GM12878 (cell line): Measurements from ENCODE around the gene EVA1A. TPM values are rescaled to one million over a fixed set of nuclear protein-coding genes. Genes with fewer than 3 reads are reported as not detected.
A peak's percentile ranks its signal among the peaks of the same experiment; 100 is the strongest.

ENCODE experiments used
- ATAC-seq: fragments of 200-7000 bp; cut with Tn5 transposase; 3 replicates; pipeline ENCODE4 v1.9.1; 2020; ENCODE audit warnings: mild to moderate bottlenecking, moderate library complexity
- BruUV-seq: library from RNA; stranded (reverse); fragments of 400-500 nt; replicated peaks from 2 replicates; lab custom pipeline; 2021; lab: Mats Ljungman, UMichigan
- CTCF ChIA-PET: fragments of 300-600 bp; sonication (Branson Sonifier 250); formaldehyde crosslinking; extraction: SDS; loops from one replicate; lab custom pipeline; 2021; ENCODE audit warnings: inconsistent platforms; lab: Yijun Ruan, JAX
- POLR2A ChIA-PET: fragments of 350-600 bp; formaldehyde crosslinking; extraction: SDS; loops from one replicate; lab custom pipeline; 2021; ENCODE audit warnings: inconsistent platforms; lab: Charles Lee
- RAD21 ChIA-PET: fragments of 300-600 bp; sonication (Branson Sonifier 250); formaldehyde crosslinking; loops from one replicate; lab custom pipeline; 2023; ENCODE audit warnings: antibody characterized with exemption; ENCODE audit not compliant: unreplicated experiment; lab: Charles Lee
- SMC1A ChIA-PET: fragments of 300-600 bp; sonication (Branson Sonifier 250); formaldehyde crosslinking; loops from one replicate; lab custom pipeline; 2023; ENCODE audit not compliant: unreplicated experiment, uncharacterized antibody; lab: Charles Lee
- DNase-seq: peaks from one replicate; pipeline ENCODE4 v3.0.0-alpha.2; 2011; ENCODE audit warnings: low read depth, low spot score
- FAIRE-seq: peaks from 3 replicates; lab custom pipeline; 2011; peaks lifted over from hg19 to GRCh38; lab: Jason Lieb, UNC
- H2AFZ ChIP-seq: 2 replicates; pipeline ENCODE4 v1.6.0; 2011; ENCODE audit warnings: low read depth, low read length, control low read depth; ENCODE audit not compliant: control insufficient read depth
- H3K27ac ChIP-seq: 2 replicates; pipeline ENCODE4 v1.5.1; 2011; ENCODE audit warnings: control low read depth; ENCODE audit not compliant: control insufficient read depth, insufficient read depth
- H3K27me3 ChIP-seq, 2 experiments: replicated peaks in 1 of 2; 2 replicates each; pipeline versions ENCODE4 v1.6.0 to v1.6.1; 2011; ENCODE audit warnings: low read length in 1 of 2; ENCODE audit not compliant: control insufficient read depth in 2 of 2, insufficient read depth in 2 of 2
- H3K36me3 ChIP-seq, 2 experiments: 2 replicates each; pipeline ENCODE4 v1.5.1; 2011; ENCODE audit warnings: low read length in 1 of 2; ENCODE audit not compliant: control insufficient read depth in 2 of 2, insufficient read depth in 2 of 2
- H3K4me1 ChIP-seq: 2 replicates; pipeline ENCODE4 v1.6.1; 2011; ENCODE audit warnings: mild to moderate bottlenecking, low read length, moderate library complexity, mixed read lengths; ENCODE audit not compliant: control insufficient read depth, insufficient read depth
- H3K4me2 ChIP-seq: 2 replicates; pipeline ENCODE4 v1.6.0; 2011; ENCODE audit warnings: control low read depth; ENCODE audit not compliant: control insufficient read depth, insufficient read depth
- H3K4me3 ChIP-seq: fragments of 200-600 bp; sonication (generic); 2 replicates; pipeline ENCODE4 v1.5.1; 2016
- H3K79me2 ChIP-seq: 2 replicates; pipeline ENCODE4 v1.6.0; 2011; ENCODE audit warnings: low read length; ENCODE audit not compliant: control insufficient read depth, insufficient read depth
- H3K9ac ChIP-seq: 2 replicates; pipeline ENCODE4 v1.8.0; 2011; ENCODE audit warnings: low read length, control low read depth, mixed read lengths; ENCODE audit not compliant: control insufficient read depth, insufficient read depth
- H3K9me3 ChIP-seq: replicated peaks from 3 replicates; pipeline ENCODE4 v1.5.1; 2011; ENCODE audit warnings: mild to moderate bottlenecking, low read length; ENCODE audit not compliant: control insufficient read depth, insufficient read depth
- H4K20me1 ChIP-seq: 2 replicates; pipeline ENCODE4 v1.6.0; 2011; ENCODE audit not compliant: control insufficient read depth, insufficient read depth
- ATF7 ChIP-seq: fragments of 450-650 bp; IDR thresholded peaks from 2 replicates; pipeline ENCODE4 v1.6.1; 2016; ENCODE audit warnings: low read depth, mild to moderate bottlenecking
- CBX5 ChIP-seq: sonication (generic); IDR thresholded peaks from 2 replicates; pipeline ENCODE4 v1.6.1; 2016; ENCODE audit warnings: low read depth, moderate library complexity, mild to moderate bottlenecking, inconsistent platforms
- CREB1 ChIP-seq: IDR thresholded peaks from 2 replicates; pipeline ENCODE4 v1.6.1; 2012; ENCODE audit warnings: low read depth, mild to moderate bottlenecking, inconsistent platforms
- GABPA ChIP-seq: IDR thresholded peaks from 2 replicates; pipeline ENCODE4 v1.6.1; 2014; ENCODE audit warnings: antibody characterized with exemption, low read depth, mild to moderate bottlenecking, inconsistent platforms
- IKZF1 ChIP-seq: fragments of 450-650 bp; conservative IDR thresholded peaks from 2 replicates; pipeline ENCODE4 v1.6.1; 2017; ENCODE audit warnings: antibody characterized with exemption, mild to moderate bottlenecking
- JUNB ChIP-seq: IDR thresholded peaks from 2 replicates; pipeline ENCODE4 v1.6.1; 2016; ENCODE audit warnings: antibody characterized with exemption, mild to moderate bottlenecking
- MEF2A ChIP-seq: IDR thresholded peaks from 2 replicates; pipeline ENCODE4 v1.6.1; 2011; ENCODE audit warnings: low read depth, mild to moderate bottlenecking, low read length, moderate library complexity; ENCODE audit not compliant: insufficient read depth
- NFYB ChIP-seq: IDR thresholded peaks from 2 replicates; pipeline ENCODE4 v1.6.1; 2011; ENCODE audit warnings: low read depth, mild to moderate bottlenecking, low read length, improper control_type of control experiment, moderate library complexity; ENCODE audit not compliant: insufficient read depth
- RUNX3 ChIP-seq: IDR thresholded peaks from 2 replicates; pipeline ENCODE4 v1.6.1; 2012; ENCODE audit warnings: low read length, inconsistent platforms
- WGBS: methylation state at CpG from one replicate; pipeline ENCODE4 v1.1.6; 2016; ENCODE audit warnings: low lambda C conversion rate; ENCODE audit not compliant: insufficient replicate concordance, insufficient coverage; ENCODE audit errors: missing lambda C conversion rate; 5-methylcytosine and 5-hydroxymethylcytosine counted together
- in situ Hi-C: fragments of 300-500 bp; cut with MboI; formaldehyde crosslinking; loops from 9 replicates; pipeline ENCODE4 v1.14.3; 2018; ENCODE audit warnings: mixed read lengths
- intact Hi-C: fragments of 100-400 bp; cut with micrococcal nuclease; formaldehyde crosslinking; loops from one replicate; pipeline ENCODE4 v1.14.2; 2022; ENCODE audit not compliant: unreplicated experiment
- polyA plus RNA-seq, 11 experiments: library from polyadenylated mRNA; depleted of rRNA in 4 of 11; unstranded in 6 of 11; stranded (reverse) in 5 of 11; fragments of >200 nt; fragmentation: Nextera tagmentation in 4 of 11; fragmentation: Illumina TruSeq in 1 of 11; extraction: Ambion mirVana in 4 of 11; extraction: Trizol in 1 of 11; gene quantifications; 1 replicate in 1 of 11; 2 replicates in 10 of 11; pipeline versions ENCODE4 v1.2.1 to v1.2.3, GENCODE V29; 2011 to 2016; ENCODE audit warnings: inconsistent platforms in 2 of 11, missing spikeins in 2 of 11, low read depth in 1 of 11
- total RNA-seq, 4 experiments: library from RNA; depleted of rRNA in 3 of 4; stranded (reverse); fragments of >200 nt in 3 of 4; fragmentation: Illumina TruSeq in 1 of 4; extraction: Trizol in 1 of 4; gene quantifications; 2 replicates each; pipeline versions ENCODE4 v1.2.1 to v1.2.3, GENCODE V29; 2013 to 2021
- TF ChIP-seq, protein P1 (sequence below): IDR thresholded peaks from 2 replicates; pipeline ENCODE4 v1.6.1; 2011; ENCODE audit warnings: borderline replicate concordance, low read depth, mild to moderate bottlenecking, moderate library complexity, low read length; ENCODE audit not compliant: insufficient read depth, poor library complexity, severe bottlenecking
- TF ChIP-seq, protein P2 (sequence below): fragments of 450-650 bp; IDR thresholded peaks from 2 replicates; pipeline ENCODE4 v1.6.1; 2016; ENCODE audit warnings: mild to moderate bottlenecking
- TF ChIP-seq, protein P3 (sequence below): fragments of 450-650 bp; conservative IDR thresholded peaks from 2 replicates; pipeline ENCODE4 v1.6.1; 2017; ENCODE audit warnings: mild to moderate bottlenecking, moderate library complexity

The EVA1A gene
- total and polyA plus RNA-seq, 10 of the 15 experiments (the other 5 are each of a cell fraction or from before 2014, with no cell fraction given) = 0.13 to 1.0 (median 0.34) TPM; not detected in 5

DNA sequence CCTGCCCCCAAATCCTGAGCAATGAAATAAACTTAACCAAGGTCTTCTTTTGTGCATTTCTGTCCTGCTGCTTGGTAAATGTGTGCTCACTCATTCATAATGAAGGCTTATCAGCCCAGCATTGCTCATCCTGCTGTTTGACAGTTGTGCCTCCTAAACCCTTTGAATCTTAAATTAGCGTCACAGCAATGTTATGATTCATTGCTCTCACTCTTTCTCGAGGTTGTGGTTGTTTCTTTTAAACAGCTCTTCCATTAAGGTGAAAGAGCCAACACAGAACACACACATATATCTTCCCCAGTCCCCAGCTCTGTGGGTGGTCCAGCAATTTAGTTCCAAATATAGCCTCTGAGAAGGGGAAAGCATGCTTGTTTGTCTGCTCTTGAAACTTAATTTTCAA lies 84.0 kb downstream of the EVA1A start:
- peak; percentile 25; the same call in 1 of the 2 replicates for TF ChIP-seq ATF7
- TF ChIP-seq, protein P1, sequence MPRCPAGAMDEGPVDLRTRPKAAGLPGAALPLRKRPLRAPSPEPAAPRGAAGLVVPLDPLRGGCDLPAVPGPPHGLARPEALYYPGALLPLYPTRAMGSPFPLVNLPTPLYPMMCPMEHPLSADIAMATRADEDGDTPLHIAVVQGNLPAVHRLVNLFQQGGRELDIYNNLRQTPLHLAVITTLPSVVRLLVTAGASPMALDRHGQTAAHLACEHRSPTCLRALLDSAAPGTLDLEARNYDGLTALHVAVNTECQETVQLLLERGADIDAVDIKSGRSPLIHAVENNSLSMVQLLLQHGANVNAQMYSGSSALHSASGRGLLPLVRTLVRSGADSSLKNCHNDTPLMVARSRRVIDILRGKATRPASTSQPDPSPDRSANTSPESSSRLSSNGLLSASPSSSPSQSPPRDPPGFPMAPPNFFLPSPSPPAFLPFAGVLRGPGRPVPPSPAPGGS = no peak
- TF ChIP-seq, protein P2, sequence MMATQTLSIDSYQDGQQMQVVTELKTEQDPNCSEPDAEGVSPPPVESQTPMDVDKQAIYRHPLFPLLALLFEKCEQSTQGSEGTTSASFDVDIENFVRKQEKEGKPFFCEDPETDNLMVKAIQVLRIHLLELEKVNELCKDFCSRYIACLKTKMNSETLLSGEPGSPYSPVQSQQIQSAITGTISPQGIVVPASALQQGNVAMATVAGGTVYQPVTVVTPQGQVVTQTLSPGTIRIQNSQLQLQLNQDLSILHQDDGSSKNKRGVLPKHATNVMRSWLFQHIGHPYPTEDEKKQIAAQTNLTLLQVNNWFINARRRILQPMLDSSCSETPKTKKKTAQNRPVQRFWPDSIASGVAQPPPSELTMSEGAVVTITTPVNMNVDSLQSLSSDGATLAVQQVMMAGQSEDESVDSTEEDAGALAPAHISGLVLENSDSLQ = no peak
- TF ChIP-seq, protein P3, sequence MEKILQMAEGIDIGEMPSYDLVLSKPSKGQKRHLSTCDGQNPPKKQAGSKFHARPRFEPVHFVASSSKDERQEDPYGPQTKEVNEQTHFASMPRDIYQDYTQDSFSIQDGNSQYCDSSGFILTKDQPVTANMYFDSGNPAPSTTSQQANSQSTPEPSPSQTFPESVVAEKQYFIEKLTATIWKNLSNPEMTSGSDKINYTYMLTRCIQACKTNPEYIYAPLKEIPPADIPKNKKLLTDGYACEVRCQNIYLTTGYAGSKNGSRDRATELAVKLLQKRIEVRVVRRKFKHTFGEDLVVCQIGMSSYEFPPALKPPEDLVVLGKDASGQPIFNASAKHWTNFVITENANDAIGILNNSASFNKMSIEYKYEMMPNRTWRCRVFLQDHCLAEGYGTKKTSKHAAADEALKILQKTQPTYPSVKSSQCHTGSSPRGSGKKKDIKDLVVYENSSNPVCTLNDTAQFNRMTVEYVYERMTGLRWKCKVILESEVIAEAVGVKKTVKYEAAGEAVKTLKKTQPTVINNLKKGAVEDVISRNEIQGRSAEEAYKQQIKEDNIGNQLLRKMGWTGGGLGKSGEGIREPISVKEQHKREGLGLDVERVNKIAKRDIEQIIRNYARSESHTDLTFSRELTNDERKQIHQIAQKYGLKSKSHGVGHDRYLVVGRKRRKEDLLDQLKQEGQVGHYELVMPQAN = no peak
- peak; percentile 68; the same call in 1 of the 2 replicates for TF ChIP-seq RUNX3
- TF ChIP-seq CREB1 = 0 out of 2 replicates have a peak, but pooled peaks have one; percentile 28
- TF ChIP-seq IKZF1 = no peak
- no peak for TF ChIP-seq NFYB
- 0 out of 2 replicates have a peak, but pooled peaks have one; percentile 20 for TF ChIP-seq MEF2A
- no peak for TF ChIP-seq GABPA
- TF ChIP-seq CBX5 = no peak
- TF ChIP-seq JUNB = peak; percentile 30; the same call in 1 of the 2 replicates
- H3K4me2 ChIP-seq = no peak overlapping the region
- H3K9me3 ChIP-seq = peaks cover 2% of the 10 kb centered on the region; the same call in 1 of the 3 replicates
- H3K27me3 ChIP-seq = no peaks in the 10 kb centered on the region
- H3K9ac ChIP-seq = no peak overlapping the region
- H3K4me1 ChIP-seq = no peaks in the 10 kb centered on the region
- peak; percentile 45 for ATAC-seq
- ChIA-PET POLR2A (no interaction called here), CTCF (interaction anchor here (1.3 to 6.4 kb wide), 3 partner anchors 10 to 132 kb away, joined by 3 to 35 read pairs (median 4); no protein-coding TSS in a partner anchor), RAD21 (interaction anchor here (2.4 kb wide), 1 partner anchor 44 kb away, joined by 5 read pairs; no protein-coding TSS in a partner anchor), SMC1A (interaction anchor here (1.0 to 2.3 kb wide), 4 partner anchors 10 to 131 kb away, joined by 3 to 11 read pairs (median 4); no protein-coding TSS in a partner anchor)
- no peak for DNase-seq
- no peaks in the 10 kb centered on the region for H3K79me2 ChIP-seq
- no peak overlapping the region for H2AFZ ChIP-seq
- in situ Hi-C loops (no loop called here), intact Hi-C loops (no loop called here)
- H4K20me1 ChIP-seq = no peaks in the 10 kb centered on the region
- no peak overlapping the region for H3K27ac ChIP-seq
- no peaks in the 10 kb centered on the region for H3K36me3 ChIP-seq
- WGBS = 0% methylated on average over 2 of the region's 2 CpGs
- no peak overlapping the region for H3K4me3 ChIP-seq
- no TSS peak for BruUV-seq
- FAIRE-seq = no peak
